IMR-90 (cell line): ENCODE results near the gene SHROOM3.

Experiments used
- CEBPB ChIP-seq: IDR thresholded peaks from 2 replicates; pipeline ENCODE4 v1.6.1; 2012; ENCODE audit warnings: low read depth, low read length, improper control_type of control experiment
- MAZ ChIP-seq: IDR thresholded peaks from 2 replicates; pipeline ENCODE4 v1.6.1; 2012; ENCODE audit warnings: low read depth, mild to moderate bottlenecking, low read length, improper control_type of control experiment, moderate library complexity, borderline replicate concordance
- POLR2A ChIP-seq: IDR thresholded peaks from 2 replicates; pipeline ENCODE4 v1.6.1; 2012; ENCODE audit warnings: mild to moderate bottlenecking, low read depth, low read length
- TF ChIP-seq, protein P1 (sequence below): conservative IDR thresholded peaks from 2 replicates; pipeline ENCODE4 v1.5.1; 2012; ENCODE audit warnings: mild to moderate bottlenecking, low read depth, low read length, improper control_type of control experiment
- TF ChIP-seq, protein P2 (sequence below): fragments of 150-350 bp; IDR thresholded peaks from 2 replicates; pipeline ENCODE4 v1.6.1; 2017; ENCODE audit warnings: mild to moderate bottlenecking, antibody characterized with exemption, low read length, low read depth

DNA sequence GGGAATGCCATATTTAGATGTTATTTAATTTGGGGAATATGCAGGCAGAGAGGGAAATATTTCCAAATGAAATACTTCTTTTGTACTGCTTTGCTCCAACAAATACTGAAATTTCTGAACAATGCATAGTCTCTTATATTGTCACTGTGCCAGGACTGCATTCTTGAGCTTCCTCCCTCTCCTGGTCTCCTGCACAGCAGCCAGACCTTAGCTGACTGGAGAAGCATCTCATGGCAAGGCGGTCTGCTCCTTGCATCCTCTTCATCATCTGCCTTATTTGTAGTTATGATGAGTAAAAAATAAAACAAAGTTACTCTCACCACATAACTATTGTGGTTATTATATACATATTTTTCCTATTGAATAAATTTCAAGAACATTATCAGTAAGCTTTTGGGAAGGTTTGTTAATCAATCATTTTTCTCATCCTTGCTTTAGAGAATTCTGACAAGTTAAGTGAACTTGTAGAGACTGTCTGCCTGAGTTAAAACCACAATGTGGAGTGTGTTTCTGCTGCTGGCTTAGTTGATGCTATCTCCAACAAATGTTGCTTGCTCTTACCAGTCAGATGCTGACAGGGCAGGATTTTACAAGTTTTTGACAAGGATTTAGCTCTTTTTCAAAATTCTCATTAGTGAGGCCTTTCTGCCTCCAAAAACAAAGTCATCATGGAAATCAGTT lies 309.4 kb downstream of the SHROOM3 start:
- TF ChIP-seq, protein P1, sequence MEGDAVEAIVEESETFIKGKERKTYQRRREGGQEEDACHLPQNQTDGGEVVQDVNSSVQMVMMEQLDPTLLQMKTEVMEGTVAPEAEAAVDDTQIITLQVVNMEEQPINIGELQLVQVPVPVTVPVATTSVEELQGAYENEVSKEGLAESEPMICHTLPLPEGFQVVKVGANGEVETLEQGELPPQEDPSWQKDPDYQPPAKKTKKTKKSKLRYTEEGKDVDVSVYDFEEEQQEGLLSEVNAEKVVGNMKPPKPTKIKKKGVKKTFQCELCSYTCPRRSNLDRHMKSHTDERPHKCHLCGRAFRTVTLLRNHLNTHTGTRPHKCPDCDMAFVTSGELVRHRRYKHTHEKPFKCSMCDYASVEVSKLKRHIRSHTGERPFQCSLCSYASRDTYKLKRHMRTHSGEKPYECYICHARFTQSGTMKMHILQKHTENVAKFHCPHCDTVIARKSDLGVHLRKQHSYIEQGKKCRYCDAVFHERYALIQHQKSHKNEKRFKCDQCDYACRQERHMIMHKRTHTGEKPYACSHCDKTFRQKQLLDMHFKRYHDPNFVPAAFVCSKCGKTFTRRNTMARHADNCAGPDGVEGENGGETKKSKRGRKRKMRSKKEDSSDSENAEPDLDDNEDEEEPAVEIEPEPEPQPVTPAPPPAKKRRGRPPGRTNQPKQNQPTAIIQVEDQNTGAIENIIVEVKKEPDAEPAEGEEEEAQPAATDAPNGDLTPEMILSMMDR, result no peak
- TF ChIP-seq MAZ (no peak), CEBPB (no peak), POLR2A (no peak)
- TF ChIP-seq, protein P2, sequence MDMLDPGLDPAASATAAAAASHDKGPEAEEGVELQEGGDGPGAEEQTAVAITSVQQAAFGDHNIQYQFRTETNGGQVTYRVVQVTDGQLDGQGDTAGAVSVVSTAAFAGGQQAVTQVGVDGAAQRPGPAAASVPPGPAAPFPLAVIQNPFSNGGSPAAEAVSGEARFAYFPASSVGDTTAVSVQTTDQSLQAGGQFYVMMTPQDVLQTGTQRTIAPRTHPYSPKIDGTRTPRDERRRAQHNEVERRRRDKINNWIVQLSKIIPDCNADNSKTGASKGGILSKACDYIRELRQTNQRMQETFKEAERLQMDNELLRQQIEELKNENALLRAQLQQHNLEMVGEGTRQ, result no peak
